Activated naive CD4-positive, alpha-beta T cell treated with anti-CD3 and anti-CD28 coated beads, Interleukin-2, amount 50 U/mL, for 72 hours (primary cell): ENCODE results near the gene KIAA0232. TPM values are rescaled to one million over a fixed set of nuclear protein-coding genes. Genes with fewer than 3 reads are reported as not detected.
"Not testable (repeated sequence)": the region's sequence is repeated elsewhere in the genome, so short reads cannot be mapped to it uniquely, and the experiment has no call there.

Experiments used
- ATAC-seq, 2 donors: fragments of 150-1000 bp; cut with Tn5 transposase; 2 replicates each; pipeline ENCODE4 v1.10.0; 2021; ENCODE audit warnings: mild to moderate bottlenecking in 2 of 2, moderate library complexity in 2 of 2
- DNase-seq, 2 donors: peaks; one replicate each; pipeline ENCODE4 v3.0.0; 2021 to 2022; ENCODE audit warnings: low spot score in 2 of 2
- H3K27ac Mint-ChIP-seq, 2 donors: one replicate each; pipeline ENCODE4 v1.8.0; 2022; ENCODE audit warnings: mild to moderate bottlenecking in 2 of 2, mixed read lengths in 2 of 2
- H3K36me3 Mint-ChIP-seq, 2 donors: one replicate each; pipeline ENCODE4 v1.8.0; 2022; ENCODE audit warnings: mixed read lengths in 2 of 2
- H3K9me3 Mint-ChIP-seq, 2 donors: one replicate each; pipeline ENCODE4 v1.8.0; 2022; ENCODE audit warnings: mixed read lengths in 2 of 2
- total RNA-seq, 2 donors: library from RNA; stranded (reverse); gene quantifications; one replicate each; pipeline ENCODE4 v1.2.3, GENCODE V29; 2022

The KIAA0232 gene
- total RNA-seq, 2 donors from 2014 or later: 10.2 to 12.4 TPM

DNA sequence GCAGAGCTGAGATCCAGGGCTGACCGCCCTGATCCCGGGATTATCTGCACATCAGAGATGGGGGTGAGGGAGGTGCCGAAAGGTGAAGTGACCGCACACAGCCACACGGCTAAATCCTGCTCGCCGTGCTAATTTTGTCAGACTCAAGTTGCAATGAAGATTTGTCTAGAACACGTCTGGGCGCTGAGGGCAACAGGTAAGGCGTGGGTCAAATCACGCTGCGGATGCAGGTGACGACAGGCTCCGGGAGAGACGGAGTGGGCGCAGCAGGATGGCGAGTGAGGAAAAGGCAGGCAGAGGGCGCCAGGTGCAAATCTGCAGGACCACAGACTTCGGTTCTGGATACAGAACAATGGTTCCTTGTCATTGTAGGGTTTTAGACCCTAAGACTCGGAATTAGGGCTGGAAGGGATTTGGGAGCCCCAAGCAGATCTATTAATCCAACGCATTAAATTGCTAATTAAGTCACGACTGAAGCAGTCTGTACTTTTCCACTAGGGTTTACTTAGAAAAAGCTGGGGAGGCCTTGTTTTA, 125.2 kb downstream of the KIAA0232 start:
- Mint-ChIP-seq H3K27ac (no peak overlapping the region), H3K9me3 (no peaks in the 10 kb centered on the region), H3K36me3 (peaks cover 0 to 5% of the 10 kb centered on the region in 2 donors)
- DNase-seq (no peak), ATAC-seq (no peak)

DNA sequence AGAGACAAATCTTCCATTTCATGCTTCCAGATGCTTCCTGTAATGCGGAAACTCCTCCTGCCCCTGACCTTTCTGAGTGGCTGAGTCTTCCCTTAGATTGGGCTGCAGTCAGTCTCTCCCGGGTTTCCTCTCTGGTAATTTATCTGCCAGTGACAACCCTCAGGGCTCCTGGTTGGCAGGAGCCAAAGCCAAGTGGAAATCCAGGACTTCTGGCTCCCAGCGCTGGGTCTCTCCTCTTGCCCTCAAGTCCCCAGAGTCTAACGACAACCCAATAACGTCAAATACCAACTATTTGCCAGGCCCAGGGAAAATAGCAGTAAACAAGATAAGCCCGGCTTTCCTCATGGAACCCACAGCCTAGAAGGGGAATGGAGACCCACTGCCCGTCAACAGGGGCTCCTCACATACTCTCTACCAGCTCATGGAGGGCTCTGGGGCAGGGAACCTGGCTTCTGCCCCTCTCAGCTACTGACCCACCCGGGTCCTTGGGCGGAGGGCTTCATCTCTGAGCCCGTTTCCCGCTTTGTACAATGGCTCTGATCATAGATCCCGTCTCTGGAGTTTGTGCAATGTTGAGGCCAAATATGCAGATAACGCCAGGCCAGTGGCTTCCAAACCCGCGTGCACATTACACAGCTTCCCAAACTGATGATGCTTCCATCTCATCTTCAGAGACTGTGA, 126.0 kb downstream of the KIAA0232 start:
- no peak for DNase-seq
- H3K9me3 Mint-ChIP-seq: no peaks in the 10 kb centered on the region
- ATAC-seq: no peak
- peak overlapping the region; percentile 73 to 95 for H3K27ac Mint-ChIP-seq
- H3K36me3 Mint-ChIP-seq: peaks cover 0 to 5% of the 10 kb centered on the region in 2 donors

DNA sequence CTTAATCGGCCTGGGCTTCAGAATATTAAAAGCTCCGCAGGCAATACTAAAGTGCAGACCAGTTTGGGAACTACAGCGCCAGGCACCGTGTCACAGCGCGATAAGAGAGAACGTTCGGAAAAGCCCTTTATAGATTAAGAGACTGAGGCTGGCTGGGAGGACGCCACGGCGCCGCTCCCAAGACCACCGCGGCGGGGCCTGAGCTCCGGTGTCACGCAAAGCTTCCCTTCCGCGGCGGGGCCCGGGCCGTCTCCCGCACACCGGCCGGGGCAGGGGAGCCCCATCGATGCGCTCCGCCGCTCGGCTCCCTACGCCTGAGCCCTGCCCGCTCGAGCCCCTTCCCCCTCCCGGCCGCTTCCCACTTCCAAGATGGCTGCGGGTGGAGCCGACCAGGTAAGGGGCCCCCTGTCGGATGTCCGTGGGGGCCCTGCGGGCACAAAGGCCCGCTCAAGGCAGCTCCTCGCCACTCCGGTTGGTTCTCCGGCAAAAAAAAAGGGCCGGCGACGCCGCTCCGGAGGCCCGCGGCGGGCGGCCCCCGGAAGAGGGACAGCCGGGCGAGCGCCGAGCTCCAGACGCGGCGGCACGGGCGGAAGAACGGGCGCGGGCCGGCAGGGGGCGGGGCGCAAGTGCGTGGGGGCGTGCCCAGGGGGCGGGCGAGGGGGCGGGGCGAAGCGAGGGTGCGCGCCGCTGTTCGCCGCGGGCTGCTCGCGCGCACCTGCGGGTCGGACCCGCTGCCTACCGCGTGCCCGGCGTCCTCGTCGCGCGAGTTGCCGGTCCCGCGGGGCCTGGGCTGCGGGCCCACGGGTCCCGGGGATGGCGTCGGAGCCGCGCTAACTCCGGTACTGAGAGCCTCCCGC, 126.8 kb downstream of the KIAA0232 start, which contains the start of gene TBC1D14:
TSS of gene TBC1D14 (plus strand) at position 714 of the 857 bp plus-strand sequence. CDS start 13,564 bp downstream, outside the sequence.
- Mint-ChIP-seq H3K9me3 (no peaks in the 10 kb centered on the region), H3K36me3 (peaks cover 0 to 5% of the 10 kb centered on the region in 2 donors), H3K27ac (peak within 1 kb of the TSS; percentile 94 to 95)
- peak; percentile 84 to 85 for DNase-seq
- peak; percentile 86 to 89 for ATAC-seq

DNA sequence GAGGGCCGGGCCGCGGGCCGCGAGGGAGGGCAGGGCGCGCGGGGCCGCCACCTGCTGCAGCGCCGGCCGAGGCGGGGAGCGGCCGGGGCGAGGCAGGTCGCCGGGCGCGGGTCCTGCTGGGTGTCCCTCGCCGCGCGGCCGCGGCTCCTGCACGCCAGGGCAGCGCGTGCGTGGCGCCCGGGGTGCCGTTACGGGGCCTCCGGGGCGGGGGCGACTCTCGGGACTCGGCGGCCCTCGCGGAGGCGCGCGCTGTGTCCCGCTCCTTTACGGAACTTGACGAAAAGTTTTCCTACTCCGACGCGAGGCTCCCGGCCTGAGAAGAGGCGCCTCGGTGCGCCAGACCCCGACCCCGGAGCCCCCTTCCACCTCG, 127.4 kb downstream of the KIAA0232 start:
- H3K27ac Mint-ChIP-seq: peak overlapping the region in 1 of 2 donors; percentile 94
- DNase-seq (no peak), ATAC-seq (peak; percentile 47 to 50)
- H3K36me3 Mint-ChIP-seq: peaks cover 0 to 5% of the 10 kb centered on the region in 2 donors
- H3K9me3 Mint-ChIP-seq: no peaks in the 10 kb centered on the region

DNA sequence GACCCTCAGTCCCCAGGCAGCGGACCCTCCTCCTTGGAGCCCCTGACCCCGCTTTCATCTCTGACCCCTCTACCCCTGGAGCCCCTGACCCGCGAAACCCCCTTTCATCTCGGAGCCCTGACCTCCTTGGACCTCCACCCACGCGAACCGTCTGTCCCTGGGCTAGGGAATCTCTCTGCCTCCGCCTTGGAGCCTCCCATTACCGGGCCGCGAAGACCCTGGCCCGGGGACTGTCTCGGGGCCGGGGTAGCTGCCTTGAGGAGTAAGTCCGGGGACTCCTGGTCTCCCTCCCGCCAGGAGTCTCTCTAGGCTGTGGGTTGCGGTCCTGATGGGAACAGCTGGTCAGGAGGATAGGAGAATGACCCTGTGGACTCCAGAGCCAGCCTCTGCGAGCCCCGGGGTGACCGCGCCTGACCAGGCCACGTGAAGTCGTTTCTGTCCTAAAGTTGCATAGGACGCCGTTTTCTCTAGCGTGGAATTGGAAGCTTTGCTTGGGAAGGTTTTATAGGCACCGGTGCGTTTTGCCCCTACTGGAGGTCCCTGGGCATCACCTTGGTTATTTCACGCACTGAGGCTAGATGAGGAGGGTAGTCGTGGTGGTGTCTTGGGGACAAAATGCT, 127.9 kb downstream of the KIAA0232 start:
- Mint-ChIP-seq H3K9me3 (no peaks in the 10 kb centered on the region), H3K27ac (peak overlapping the region; percentile 84 to 94), H3K36me3 (peaks cover 0 to 5% of the 10 kb centered on the region in 2 donors)
- ATAC-seq (no peak), DNase-seq (no peak)

DNA sequence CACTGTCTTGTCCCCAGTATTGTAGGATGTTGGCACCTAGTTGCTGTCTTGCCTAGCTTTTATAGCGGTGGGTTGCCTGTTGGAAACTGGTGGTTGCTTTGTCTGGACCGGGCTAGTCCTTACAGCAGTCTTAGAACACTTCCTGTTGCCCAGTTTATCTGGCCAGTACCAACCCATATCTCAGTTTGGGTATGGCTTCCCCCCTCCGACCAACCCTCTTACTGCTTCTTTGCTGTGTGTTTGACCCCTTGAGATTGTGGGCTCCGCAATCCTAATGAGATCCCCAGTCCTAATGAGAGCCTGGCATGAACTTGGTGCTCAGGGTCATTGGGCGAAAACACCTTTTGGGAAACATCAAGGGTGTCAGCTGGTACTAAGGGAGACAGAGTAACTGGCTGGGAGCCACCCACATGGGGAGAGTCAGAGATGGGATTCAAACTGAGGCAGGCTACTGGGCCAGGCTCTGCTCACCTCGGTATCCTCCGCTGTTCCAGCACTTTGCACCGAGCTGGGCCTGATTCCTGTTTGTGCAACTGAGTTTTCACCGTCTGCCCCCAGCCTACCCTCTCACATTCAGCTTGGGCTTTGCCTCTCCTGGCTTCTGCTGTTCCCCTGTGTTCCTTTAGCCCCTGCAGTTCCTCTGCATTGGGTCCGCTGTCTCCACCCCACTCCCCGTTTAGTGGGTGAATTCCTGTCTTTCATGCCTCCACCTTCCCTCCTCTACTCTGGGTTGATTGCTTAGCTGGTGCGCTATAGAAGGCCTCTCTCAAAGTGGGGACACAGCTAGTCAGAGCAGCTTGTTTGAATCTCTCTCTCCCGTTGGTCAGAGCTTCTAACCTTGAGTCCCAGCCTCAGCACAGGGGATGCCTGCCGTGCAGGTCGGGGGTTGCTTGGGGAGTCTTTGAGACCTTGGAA, 128.7 kb downstream of the KIAA0232 start:
- DNase-seq (no peak), ATAC-seq (no peak)
- Mint-ChIP-seq H3K36me3 (peaks cover 0 to 5% of the 10 kb centered on the region in 2 donors), H3K27ac (no peak overlapping the region), H3K9me3 (no peaks in the 10 kb centered on the region)

DNA sequence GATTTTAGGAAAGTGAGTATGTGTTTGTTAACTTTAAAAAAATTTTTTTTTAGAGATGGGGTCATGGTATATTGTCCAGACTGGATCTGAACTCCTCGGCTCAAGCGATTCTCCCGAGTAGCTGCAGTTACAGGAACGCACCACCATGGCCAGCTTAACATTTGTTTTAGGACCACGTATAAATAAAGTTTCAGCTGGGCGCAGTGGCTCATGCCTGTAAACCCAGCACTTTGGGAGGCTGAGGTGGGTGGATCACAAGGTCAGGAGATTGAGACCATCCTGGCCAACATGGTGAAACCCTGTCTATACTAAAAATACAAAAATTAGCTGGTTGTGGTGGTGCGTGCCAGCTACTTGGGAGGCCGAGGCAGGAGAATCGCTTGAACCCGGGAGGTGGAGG, 129.4 kb downstream of the KIAA0232 start:
- not testable (repeated sequence) for H3K9me3 Mint-ChIP-seq, H3K27ac Mint-ChIP-seq, ATAC-seq, DNase-seq, H3K36me3 Mint-ChIP-seq

DNA sequence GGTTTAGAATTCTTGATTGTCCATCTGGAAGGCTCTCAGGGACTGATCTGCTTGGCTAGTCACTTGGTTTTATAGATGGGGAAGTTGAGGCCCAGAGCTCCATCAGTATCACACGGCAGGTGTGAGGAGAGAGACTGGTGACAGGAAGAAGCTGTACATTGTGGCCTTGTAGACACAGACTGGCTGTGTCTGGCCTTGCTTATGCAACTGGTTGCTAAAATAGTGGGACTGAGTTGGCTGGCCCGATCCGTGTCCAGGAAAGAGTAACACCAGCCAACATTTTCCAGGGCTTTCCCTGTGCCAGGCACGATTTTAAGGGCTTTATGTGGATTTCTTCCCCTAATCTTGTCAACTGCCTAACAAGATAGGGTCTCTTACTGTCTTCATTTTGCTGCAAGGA, 129.9 kb downstream of the KIAA0232 start:
- Mint-ChIP-seq H3K27ac (no peak overlapping the region), H3K36me3 (peaks cover 0 to 5% of the 10 kb centered on the region in 2 donors), H3K9me3 (no peaks in the 10 kb centered on the region)
- DNase-seq: no peak
- no peak for ATAC-seq

DNA sequence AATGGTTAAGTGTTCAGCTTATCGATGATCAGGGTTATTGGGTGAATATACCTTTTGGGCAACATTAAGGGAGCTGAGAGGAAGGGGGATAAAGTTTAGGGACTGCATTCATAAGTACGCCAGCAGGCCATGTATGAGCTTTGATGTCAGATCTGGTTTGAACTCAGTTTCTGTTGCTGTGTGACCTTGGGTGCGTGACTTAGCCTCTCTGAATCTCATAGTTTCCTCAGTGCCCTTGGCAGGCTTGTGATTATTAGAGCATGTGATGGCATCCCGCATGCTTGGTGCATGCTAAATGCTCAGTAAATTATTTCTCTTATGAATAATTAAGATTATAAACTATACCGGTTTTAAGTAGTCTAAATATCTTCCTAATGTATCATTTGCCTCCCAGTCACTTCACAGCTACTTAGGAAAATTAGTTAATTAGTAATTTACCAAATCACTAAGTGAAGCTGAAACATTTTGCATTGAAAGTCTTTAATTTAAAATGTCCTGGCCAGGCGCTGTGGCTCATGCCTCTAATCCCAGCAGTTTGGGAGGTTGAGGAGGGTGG, 130.9 kb downstream of the KIAA0232 start:
- DNase-seq: no peak
- peaks cover 0 to 5% of the 10 kb centered on the region in 2 donors for H3K36me3 Mint-ChIP-seq
- no peak for ATAC-seq
- H3K27ac Mint-ChIP-seq: peak overlapping the region in 1 of 2 donors; percentile 7
- H3K9me3 Mint-ChIP-seq: no peaks in the 10 kb centered on the region

DNA sequence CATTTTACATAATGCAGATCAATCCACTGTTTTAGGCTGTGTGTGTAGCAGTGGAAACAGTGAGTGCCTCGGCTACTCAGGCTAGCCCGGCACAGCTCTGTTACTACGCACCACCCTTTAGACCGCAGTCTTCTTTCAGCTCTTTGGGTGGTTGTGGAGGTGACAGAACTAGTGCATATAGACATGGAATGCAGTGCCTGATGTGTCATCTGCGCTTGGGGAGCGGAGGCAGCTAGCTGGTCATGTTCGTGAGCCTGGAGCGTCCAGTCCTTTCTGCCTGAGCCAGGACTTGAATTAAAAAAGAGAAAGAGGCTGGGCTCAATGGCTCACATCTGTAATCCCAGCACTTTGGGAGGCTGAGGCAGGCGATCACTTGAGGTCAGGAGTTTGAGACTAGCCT, 131.9 kb downstream of the KIAA0232 start:
- no peak for DNase-seq

DNA sequence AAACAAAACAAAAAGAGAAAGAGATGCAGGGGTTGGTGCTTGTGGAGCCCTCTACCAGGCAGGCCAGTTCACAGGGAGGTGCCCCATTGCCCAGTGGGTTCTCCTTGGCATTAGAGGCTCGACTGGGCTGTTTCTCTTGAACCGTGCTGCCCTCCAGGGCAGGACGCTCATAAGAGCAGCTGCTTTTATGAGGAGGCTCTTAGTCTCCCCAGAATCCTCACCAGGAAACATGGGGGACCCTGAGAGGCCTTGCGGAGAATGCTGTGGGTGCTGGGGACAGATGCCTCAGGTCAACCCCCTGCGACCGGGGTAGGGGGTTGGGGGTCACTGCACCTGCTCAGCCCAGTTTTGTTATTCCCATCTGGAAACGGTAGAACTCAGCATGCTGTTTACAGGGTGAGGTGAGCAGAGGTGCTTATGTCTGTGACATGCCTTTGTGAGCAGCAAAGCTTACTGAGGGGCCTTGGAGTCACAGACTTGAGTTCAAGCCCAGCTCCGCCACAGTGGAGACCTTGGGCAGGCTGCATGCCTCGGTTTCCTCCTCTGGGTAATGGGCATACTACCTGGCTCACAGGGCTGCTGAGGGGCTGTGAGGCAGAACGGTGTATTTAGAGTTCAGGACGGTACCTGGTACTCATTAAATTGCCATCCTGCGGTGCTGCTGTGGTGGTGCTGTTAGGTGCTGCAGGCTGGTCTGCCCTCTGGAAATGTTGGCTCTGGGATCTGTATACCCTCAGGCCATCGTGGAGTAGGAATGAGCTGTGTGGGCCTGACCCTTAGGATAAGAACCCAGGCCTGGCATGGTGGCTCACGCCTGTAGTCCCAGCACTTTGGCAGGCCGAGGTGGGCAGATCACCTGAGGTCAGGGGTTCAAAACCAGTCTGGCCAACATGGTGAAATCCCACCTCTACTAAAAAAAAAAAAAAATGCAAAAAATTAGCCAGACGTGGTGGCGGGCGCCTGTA, 132.8 kb downstream of the KIAA0232 start:
- ATAC-seq (no peak), DNase-seq (no peak)
- Mint-ChIP-seq H3K9me3 (no peaks in the 10 kb centered on the region), H3K36me3 (peaks cover 0 to 3% of the 10 kb centered on the region in 2 donors), H3K27ac (no peak overlapping the region)

More for the DNA sequence above, 131.9 kb downstream of the KIAA0232 start:
- Mint-ChIP-seq H3K27ac (peak overlapping the region in 1 of 2 donors; percentile 65), H3K36me3 (peaks cover 0 to 5% of the 10 kb centered on the region in 2 donors), H3K9me3 (no peaks in the 10 kb centered on the region)
- ATAC-seq: no peak

DNA sequence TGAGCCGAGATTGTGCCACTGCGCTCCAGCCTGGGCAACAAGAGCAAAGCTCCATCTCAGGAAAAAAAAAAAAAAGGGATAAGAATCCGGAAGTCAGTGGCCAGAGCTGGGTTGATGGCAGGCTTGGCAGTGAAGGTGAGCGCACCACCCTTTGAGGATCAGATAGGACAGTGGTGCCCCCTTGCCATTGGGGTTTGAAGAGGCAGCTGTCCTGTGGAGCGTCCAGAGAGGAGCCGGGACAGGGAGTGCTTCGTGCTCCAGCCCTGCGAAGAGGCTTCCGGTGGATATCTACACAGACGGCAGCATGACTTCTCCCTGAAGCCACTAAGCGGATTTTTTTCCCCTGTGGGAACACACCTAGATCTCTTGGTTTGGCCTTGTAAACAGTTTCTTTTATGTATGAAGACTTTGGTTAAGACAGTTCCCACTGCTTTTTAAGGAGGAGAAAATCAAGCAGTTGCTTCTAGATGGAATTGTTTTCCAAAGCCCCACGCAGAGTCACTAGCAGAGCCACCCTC, 133.6 kb downstream of the KIAA0232 start:
- Mint-ChIP-seq H3K36me3 (no peaks in the 10 kb centered on the region), H3K27ac (peak overlapping the region; percentile 65 to 78), H3K9me3 (no peaks in the 10 kb centered on the region)
- DNase-seq: no peak
- ATAC-seq: no peak

DNA sequence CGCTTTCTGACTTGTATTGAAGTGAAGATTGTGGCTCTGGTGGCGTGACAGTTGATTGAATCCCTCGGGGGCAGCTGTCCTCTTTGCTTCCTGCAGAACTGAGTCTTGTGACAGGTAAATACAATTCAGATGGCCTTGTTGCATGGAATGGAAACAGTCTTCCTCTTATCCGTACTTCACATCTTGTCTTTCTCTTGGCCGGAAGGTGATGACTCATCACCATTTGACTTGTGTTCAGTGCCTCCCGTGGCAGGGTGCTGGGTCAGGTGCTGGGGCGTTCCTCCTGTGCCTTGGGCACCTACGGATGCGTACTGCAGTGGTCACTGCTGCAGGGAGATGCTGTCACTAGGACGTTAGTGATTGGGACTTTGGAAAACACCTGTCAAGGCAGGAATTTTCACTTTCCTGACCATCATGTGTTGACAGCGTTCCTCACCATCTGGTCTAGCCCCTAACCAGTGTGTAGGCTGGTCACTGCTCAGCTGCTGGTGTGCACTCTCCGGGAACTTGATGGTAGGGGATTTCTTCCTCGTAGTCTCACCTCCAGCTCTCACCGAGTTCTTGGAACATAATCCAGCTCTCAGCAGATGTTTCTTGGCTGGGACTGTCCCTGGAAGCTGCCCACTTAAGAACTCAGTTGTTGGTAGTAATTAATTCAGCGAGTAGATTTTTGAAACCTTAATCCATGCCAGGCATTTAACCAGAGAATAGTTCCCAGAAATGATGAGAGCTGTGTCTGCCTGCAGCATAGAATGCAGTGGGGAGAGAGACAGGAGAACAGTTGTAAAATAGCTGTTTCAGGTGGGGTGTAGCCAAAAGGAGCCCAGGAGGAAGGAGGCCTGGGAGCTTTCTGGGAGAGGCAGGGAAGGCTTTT, 134.3 kb downstream of the KIAA0232 start:
- Mint-ChIP-seq H3K27ac (peak overlapping the region; percentile 78 to 92), H3K9me3 (no peaks in the 10 kb centered on the region), H3K36me3 (peaks cover 0 to under 1% of the 10 kb centered on the region in 2 donors)
- ATAC-seq (peak; percentile 83 to 91), DNase-seq (peak in 1 of 2 donors; percentile 75)
